Mucosa of stomach (tissue), 1 donor: ENCODE data around the gene PHRF1.

Experiments
- H3K27me3 ChIP-seq: one replicate; pipeline ENCODE4 v1.7.0; 2013; ENCODE audit warnings: mild to moderate bottlenecking, low read length; ENCODE audit not compliant: control insufficient read depth, insufficient read depth
- H3K36me3 ChIP-seq: one replicate; pipeline ENCODE4 v1.7.0; 2013; ENCODE audit warnings: low read length; ENCODE audit not compliant: control insufficient read depth, insufficient read depth
- H3K4me1 ChIP-seq: one replicate; pipeline ENCODE4 v1.7.0; 2013; ENCODE audit warnings: mild to moderate bottlenecking, low read length; ENCODE audit not compliant: control insufficient read depth, insufficient read depth
- H3K4me3 ChIP-seq: one replicate; pipeline ENCODE4 v1.7.0; 2013; ENCODE audit warnings: low read length
- H3K9ac ChIP-seq: one replicate; pipeline ENCODE4 v1.7.0; 2013; ENCODE audit warnings: mild to moderate bottlenecking, low read length, moderate library complexity
- H3K9me3 ChIP-seq: one replicate; pipeline ENCODE4 v1.7.0; 2013; ENCODE audit warnings: mild to moderate bottlenecking, low read length, moderate library complexity; ENCODE audit not compliant: control insufficient read depth
- donor health status: Pancreatic carcinoma.

PHRF1 gene

DNA sequence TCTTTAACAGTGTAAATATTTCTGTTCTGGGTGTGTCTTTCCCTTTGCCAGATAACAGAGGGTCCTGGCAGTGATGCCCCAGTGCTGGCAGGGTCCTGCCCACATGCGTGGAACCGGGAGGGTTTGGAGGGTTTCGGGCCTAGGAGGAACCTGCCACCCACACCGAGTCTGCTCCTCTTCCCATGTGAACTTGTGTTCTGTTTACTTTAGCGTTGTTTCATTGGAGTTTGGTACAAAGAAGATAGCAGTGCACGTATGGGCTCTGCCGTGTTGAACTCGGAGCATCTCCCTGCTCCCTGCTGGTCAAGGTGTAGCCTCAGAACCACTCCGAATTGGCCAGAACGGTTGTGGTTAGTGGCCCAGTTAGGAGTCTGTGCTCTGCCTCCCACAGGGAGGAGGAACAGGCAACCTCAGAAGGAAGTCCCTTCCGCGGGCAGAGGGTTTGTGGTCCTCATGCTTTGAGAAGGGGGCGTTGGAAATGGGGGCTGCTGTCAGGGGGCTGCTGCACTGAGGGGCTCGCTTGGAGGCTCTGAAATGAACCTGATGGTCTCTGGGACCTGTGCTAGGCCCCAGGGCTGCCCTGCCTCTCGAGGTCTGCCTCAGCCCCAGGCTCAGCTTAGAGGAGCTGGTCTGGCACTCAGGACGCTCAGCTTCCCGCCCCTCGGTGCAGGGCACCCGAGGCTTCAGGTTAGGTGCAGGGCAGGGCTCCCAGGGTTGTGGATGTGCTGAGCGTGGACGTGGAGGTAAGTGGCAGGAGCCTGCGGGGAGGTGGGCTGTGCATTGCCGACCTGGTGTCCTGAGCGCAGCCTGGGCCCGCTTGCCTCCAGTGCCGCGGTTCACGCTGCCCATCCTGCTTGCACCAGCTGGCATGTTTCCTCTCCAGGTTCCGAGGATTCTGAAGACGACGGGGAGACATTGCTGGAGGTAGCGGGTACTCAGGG lies 10.4 kb downstream of the PHRF1 start:
- H3K27me3 ChIP-seq = no peaks in the 10 kb centered on the region
- H3K4me1 ChIP-seq = peaks cover 7% of the 10 kb centered on the region
- no peaks in the 10 kb centered on the region for H3K36me3 ChIP-seq
- no peak overlapping the region for H3K4me3 ChIP-seq
- H3K9ac ChIP-seq = no peak overlapping the region
- H3K9me3 ChIP-seq = no peaks in the 10 kb centered on the region

DNA sequence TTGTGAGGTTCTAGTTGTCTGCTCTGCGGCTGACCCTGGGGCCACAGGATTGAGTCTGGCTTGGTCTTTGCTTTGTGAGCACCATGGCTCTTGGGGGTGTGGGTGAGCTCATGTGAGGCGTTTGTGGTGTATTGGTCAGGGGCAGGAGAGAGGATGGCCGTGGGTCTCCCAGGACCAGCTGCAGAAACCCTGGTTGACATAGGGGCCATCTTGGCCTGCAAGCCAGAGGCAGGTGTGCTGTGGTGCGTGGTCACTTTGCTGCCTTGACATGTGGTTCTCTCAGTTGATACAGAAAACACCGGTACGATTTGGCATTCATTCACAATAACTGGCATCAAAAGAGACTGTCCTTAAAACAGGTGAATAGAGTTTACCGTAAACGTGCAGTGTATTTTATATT lies 11.3 kb downstream of the PHRF1 start:
- Histone ChIP-seq H3K9ac (no peak overlapping the region), H3K4me1 (peaks cover 7% of the 10 kb centered on the region), H3K27me3 (no peaks in the 10 kb centered on the region), H3K9me3 (no peaks in the 10 kb centered on the region), H3K36me3 (no peaks in the 10 kb centered on the region), H3K4me3 (no peak overlapping the region)

GRCh38 chr11:587978-588380 lies 11.7 kb downstream of the PHRF1 start:
- H3K4me1 ChIP-seq = peaks cover 7% of the 10 kb centered on the region
- no peaks in the 10 kb centered on the region for H3K9me3 ChIP-seq
- no peaks in the 10 kb centered on the region for H3K27me3 ChIP-seq
- no peak overlapping the region for H3K9ac ChIP-seq
- no peak overlapping the region for H3K4me3 ChIP-seq
- H3K36me3 ChIP-seq = no peaks in the 10 kb centered on the region

GRCh38 chr11:589798-590197 lies 13.5 kb downstream of the PHRF1 start:
- Histone ChIP-seq H3K9me3 (no peaks in the 10 kb centered on the region), H3K4me3 (no peak overlapping the region), H3K27me3 (no peaks in the 10 kb centered on the region), H3K4me1 (peaks cover 7% of the 10 kb centered on the region), H3K36me3 (no peaks in the 10 kb centered on the region), H3K9ac (no peak overlapping the region)

DNA sequence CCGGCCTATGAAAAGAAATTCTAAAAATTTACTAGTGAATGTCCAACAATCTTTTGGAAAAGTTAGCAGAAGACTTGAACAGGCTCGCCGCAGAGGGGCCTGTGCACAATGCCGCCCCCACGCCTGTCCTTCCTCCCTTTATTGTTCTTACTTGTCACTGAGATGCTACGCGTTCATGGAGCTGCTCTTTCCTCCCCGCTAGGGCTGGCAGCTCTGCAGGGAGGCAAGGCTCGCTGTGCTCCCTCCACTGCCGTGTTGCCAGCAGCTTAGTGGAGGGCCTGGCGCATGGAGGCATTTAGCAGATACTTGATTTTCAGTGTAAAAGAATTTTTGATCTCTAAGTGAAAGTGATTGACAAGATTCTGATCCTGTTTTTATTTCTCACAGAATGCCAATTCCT lies 14.7 kb downstream of the PHRF1 start:
- Histone ChIP-seq H3K27me3 (no peaks in the 10 kb centered on the region), H3K4me3 (no peak overlapping the region), H3K9me3 (no peaks in the 10 kb centered on the region), H3K36me3 (no peaks in the 10 kb centered on the region), H3K4me1 (peaks cover 5% of the 10 kb centered on the region), H3K9ac (no peak overlapping the region)

GRCh38 chr11:592501-592900 lies 16.2 kb downstream of the PHRF1 start:
- Histone ChIP-seq H3K4me3 (no peak overlapping the region), H3K36me3 (peaks cover 4% of the 10 kb centered on the region), H3K9ac (no peak overlapping the region), H3K9me3 (no peaks in the 10 kb centered on the region), H3K4me1 (no peaks in the 10 kb centered on the region), H3K27me3 (no peaks in the 10 kb centered on the region)

- Histone ChIP-seq H3K9ac (no peak overlapping the region), H3K36me3 (peaks cover 4% of the 10 kb centered on the region), H3K4me1 (no peaks in the 10 kb centered on the region), H3K9me3 (no peaks in the 10 kb centered on the region), H3K27me3 (no peaks in the 10 kb centered on the region), H3K4me3 (no peak overlapping the region)
These were observed 16.6 kb downstream of the PHRF1 start for GRCh38 chr11:592918-593317.

DNA sequence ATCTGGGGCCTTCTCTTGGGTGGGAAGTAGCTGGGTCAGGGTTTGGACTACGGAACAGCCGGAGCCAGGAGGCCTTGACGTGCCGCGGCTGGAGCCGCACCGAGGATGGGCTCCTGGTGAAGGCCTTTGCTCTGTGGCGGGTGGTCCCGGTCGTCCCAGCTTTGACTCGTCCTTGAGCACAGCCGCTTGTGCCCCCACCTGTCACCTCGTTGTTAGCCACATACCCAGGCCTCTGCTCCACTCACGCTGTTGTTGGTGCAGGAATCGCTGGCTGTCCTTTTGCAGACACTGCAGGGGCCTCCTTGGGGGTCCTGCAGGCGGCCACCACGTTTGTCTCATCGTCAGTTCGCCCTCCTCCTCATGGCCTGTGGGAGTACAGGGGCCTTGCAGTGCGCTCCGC lies 17.1 kb downstream of the PHRF1 start:
- Histone ChIP-seq H3K9ac (no peak overlapping the region), H3K4me3 (no peak overlapping the region), H3K9me3 (no peaks in the 10 kb centered on the region), H3K36me3 (peaks cover 4% of the 10 kb centered on the region), H3K4me1 (no peaks in the 10 kb centered on the region), H3K27me3 (no peaks in the 10 kb centered on the region)

GRCh38 chr11:595400-595799 lies 19.1 kb downstream of the PHRF1 start:
- H3K36me3 ChIP-seq = peaks cover 11% of the 10 kb centered on the region

GRCh38 chr11:596374-596773 lies 20.1 kb downstream of the PHRF1 start:
- no peaks in the 10 kb centered on the region for H3K4me1 ChIP-seq
- H3K36me3 ChIP-seq = peaks cover 11% of the 10 kb centered on the region

More at GRCh38 chr11:595400-595799, 19.1 kb downstream of the PHRF1 start:
- H3K9ac ChIP-seq = no peak overlapping the region
- H3K4me3 ChIP-seq = no peak overlapping the region
- no peaks in the 10 kb centered on the region for H3K27me3 ChIP-seq
- no peaks in the 10 kb centered on the region for H3K4me1 ChIP-seq
- no peaks in the 10 kb centered on the region for H3K9me3 ChIP-seq

GRCh38 chr11:597166-597725 lies 21.0 kb downstream of the PHRF1 start:
- Histone ChIP-seq H3K9ac (no peak overlapping the region), H3K27me3 (no peaks in the 10 kb centered on the region), H3K4me1 (no peaks in the 10 kb centered on the region), H3K36me3 (peaks cover 11% of the 10 kb centered on the region), H3K9me3 (no peaks in the 10 kb centered on the region), H3K4me3 (no peak overlapping the region)

More at GRCh38 chr11:596374-596773, 20.1 kb downstream of the PHRF1 start:
- Histone ChIP-seq H3K9ac (no peak overlapping the region), H3K9me3 (no peaks in the 10 kb centered on the region), H3K4me3 (no peak overlapping the region), H3K27me3 (no peaks in the 10 kb centered on the region)

DNA sequence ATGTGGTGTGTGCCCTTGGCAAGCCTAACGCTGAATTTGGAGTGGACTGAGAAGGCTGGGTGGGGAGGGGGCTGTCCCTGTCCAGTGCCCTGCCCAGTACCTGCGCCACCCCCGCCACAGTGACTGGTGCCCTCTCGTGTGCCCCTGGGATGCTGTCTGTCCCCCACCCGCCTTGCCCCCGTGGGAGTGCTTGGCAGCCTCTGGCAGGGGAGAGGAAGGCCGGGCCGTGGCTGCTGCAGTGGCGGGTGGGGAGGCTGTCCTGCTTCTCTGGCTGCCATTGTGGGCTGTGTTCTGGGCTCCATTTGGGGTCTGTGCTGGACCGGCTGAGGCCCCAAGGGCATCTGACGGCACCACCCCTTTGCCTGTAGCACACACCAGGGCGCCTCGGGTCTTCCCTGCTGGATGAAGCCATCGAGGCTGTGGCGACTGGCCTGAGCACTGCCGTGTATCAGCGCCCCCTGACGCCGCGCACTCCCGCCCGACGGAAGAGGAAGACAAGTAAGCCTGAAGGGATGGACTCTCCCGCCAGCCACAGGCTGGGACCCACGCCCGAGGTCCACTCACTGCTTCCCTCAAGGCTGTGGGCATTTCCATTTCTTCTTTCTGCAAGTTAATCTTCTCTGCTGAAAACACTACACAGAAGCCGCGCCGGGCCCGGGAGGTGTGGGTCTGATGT lies 21.9 kb downstream of the PHRF1 start:
- Histone ChIP-seq H3K36me3 (peaks cover 11% of the 10 kb centered on the region), H3K9me3 (no peaks in the 10 kb centered on the region), H3K4me1 (no peaks in the 10 kb centered on the region), H3K9ac (no peak overlapping the region), H3K4me3 (no peak overlapping the region), H3K27me3 (no peaks in the 10 kb centered on the region)
